Adrenal gland (tissue), 5 donors: ENCODE results near the gene NHERF1.

ENCODE experiments used
- POLR2A ChIP-seq, 2 donors: fragments of 450-650 bp; IDR thresholded peaks; one replicate each; pipeline ENCODE4 v1.6.1; 2017; ENCODE audit warnings: antibody characterized with exemption in 2 of 2, mild to moderate bottlenecking in 2 of 2, moderate library complexity in 1 of 2
- TF ChIP-seq, protein P1 (sequence below), 6 experiments: fragments of 450-650 bp in 4 of 6; fragments of 200-600 bp in 2 of 6; sonication (generic) in 1 of 6; IDR thresholded peaks; 1 replicate in 5 of 6; 2 replicates in 1 of 6; pipeline versions ENCODE4 v1.5.1 to v1.8.0; 2016 to 2021; ENCODE audit warnings: antibody characterized with exemption in 6 of 6, mild to moderate bottlenecking in 2 of 6, moderate library complexity in 1 of 6
- donor health status: DM: no; HTN: no; CAD: no.

DNA sequence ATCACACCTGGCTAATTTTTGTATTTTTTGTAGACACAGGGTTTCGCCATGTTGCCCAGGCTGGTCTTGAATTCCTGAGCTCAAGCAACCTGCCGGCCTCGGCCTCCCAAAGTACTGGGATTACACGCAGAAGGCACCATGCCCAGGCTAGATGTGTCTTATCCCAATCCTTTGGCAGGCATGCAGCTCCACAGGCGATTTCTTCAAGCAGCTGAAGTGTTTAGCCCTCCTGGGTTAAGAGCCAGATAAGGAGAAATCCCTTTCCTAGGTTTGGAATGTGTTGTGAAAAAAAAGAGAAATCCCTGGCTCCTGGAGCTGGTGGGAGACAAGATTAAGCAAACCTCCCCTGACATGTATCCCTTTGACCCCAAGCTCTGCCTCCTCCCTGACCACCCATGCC, 2.1 kb upstream of the NHERF1 start:
- TF ChIP-seq, protein P1, sequence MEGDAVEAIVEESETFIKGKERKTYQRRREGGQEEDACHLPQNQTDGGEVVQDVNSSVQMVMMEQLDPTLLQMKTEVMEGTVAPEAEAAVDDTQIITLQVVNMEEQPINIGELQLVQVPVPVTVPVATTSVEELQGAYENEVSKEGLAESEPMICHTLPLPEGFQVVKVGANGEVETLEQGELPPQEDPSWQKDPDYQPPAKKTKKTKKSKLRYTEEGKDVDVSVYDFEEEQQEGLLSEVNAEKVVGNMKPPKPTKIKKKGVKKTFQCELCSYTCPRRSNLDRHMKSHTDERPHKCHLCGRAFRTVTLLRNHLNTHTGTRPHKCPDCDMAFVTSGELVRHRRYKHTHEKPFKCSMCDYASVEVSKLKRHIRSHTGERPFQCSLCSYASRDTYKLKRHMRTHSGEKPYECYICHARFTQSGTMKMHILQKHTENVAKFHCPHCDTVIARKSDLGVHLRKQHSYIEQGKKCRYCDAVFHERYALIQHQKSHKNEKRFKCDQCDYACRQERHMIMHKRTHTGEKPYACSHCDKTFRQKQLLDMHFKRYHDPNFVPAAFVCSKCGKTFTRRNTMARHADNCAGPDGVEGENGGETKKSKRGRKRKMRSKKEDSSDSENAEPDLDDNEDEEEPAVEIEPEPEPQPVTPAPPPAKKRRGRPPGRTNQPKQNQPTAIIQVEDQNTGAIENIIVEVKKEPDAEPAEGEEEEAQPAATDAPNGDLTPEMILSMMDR (IDR thresholded peaks at IDR 0.05), result no peak
- TF ChIP-seq POLR2A (IDR thresholded peaks at IDR 0.05), result no peak
